K562 (cell line): Measurements from ENCODE around the gene TADA2A. TPM values are rescaled to one million over a fixed set of nuclear protein-coding genes. Genes with fewer than 3 reads are reported as not detected.

Experiments used
- ATAC-seq: fragments of 200-7000 bp; cut with Tn5 transposase; 3 replicates; pipeline ENCODE4 v1.9.1; 2020; ENCODE audit warnings: moderate library complexity
- BruUV-seq: library from RNA; stranded (reverse); fragments of 400-500 nt; replicated peaks from 2 replicates; lab custom pipeline; 2021; lab: Mats Ljungman, UMichigan
- CTCF ChIA-PET: fragments of 300-600 bp; formaldehyde crosslinking; extraction: SDS; loops from one replicate; lab custom pipeline; 2021; ENCODE audit warnings: low intra/inter-chr PET ratio; lab: Yijun Ruan, JAX
- POLR2A ChIA-PET: fragments of 300-600, 350-650 bp; sonication (Branson Sonifier 250); formaldehyde crosslinking; extraction: SDS; loops from one replicate; lab custom pipeline; 2021; ENCODE audit warnings: antibody characterized with exemption, inconsistent platforms; lab: Yijun Ruan, JAX
- DNase-seq, 4 experiments: peaks; one replicate each; pipeline versions ENCODE4 v3.0.0 to v3.0.0-alpha.2; 2011 to 2018; ENCODE audit warnings: low spot score in 3 of 4, mixed read lengths in 3 of 4; ENCODE audit errors: extremely low read depth in 1 of 4
- FAIRE-seq: peaks from 2 replicates; lab custom pipeline; 2011; peaks lifted over from hg19 to GRCh38; lab: Jason Lieb, UNC
- H2AFZ ChIP-seq: 2 replicates; pipeline ENCODE4 v1.6.0; 2011; ENCODE audit warnings: low read depth, low read length, control low read depth, inconsistent platforms
- H3K27ac ChIP-seq: fragments of 200-600 bp; 3 replicates; pipeline ENCODE4 v1.8.0; 2011; ENCODE audit warnings: low read depth, mild to moderate bottlenecking, control low read depth, inconsistent platforms, low read length, moderate library complexity, mixed read lengths; ENCODE audit errors: extremely low read depth
- H3K27me3 ChIP-seq, 2 experiments: fragments of 300-600 bp in 1 of 2; 2 replicates in 1 of 2; 3 replicates in 1 of 2; pipeline versions ENCODE4 v1.6.0 to v1.8.0; 2011; ENCODE audit warnings: inconsistent platforms in 2 of 2, low read length in 2 of 2, mild to moderate bottlenecking in 1 of 2, mixed read lengths in 1 of 2, moderate library complexity in 1 of 2; ENCODE audit not compliant: control insufficient read depth in 2 of 2, insufficient read depth in 2 of 2
- H3K36me3 ChIP-seq: fragments of 300-600 bp; 3 replicates; pipeline ENCODE4 v1.8.0; 2011; ENCODE audit warnings: mild to moderate bottlenecking, low read length, inconsistent platforms; ENCODE audit not compliant: control insufficient read depth, insufficient read depth
- H3K4me1 ChIP-seq, 2 experiments: fragments of 200-600 bp in 1 of 2; replicated peaks in 1 of 2; 2 replicates in 1 of 2; 3 replicates in 1 of 2; pipeline versions ENCODE4 v1.5.1 to v1.8.0; 2011; ENCODE audit warnings: inconsistent platforms in 2 of 2, low read length in 2 of 2, mild to moderate bottlenecking in 1 of 2, mixed read lengths in 1 of 2, moderate library complexity in 1 of 2; ENCODE audit not compliant: control insufficient read depth in 2 of 2, insufficient read depth in 2 of 2
- H3K4me2 ChIP-seq: 2 replicates; pipeline ENCODE4 v1.6.1; 2011; ENCODE audit warnings: low read length, control low read depth, inconsistent platforms, mixed read lengths; ENCODE audit not compliant: insufficient read depth
- H3K4me3 ChIP-seq: fragments of 200-600 bp; sonication (generic), shearing (Covaris generic); 2 replicates; pipeline ENCODE4 v1.5.1; 2016; ENCODE audit warnings: control low read depth, inconsistent platforms
- H3K79me2 ChIP-seq: fragments of 200-600 bp; 3 replicates; pipeline ENCODE4 v1.8.0; 2011; ENCODE audit warnings: low read length, inconsistent platforms; ENCODE audit not compliant: control insufficient read depth, insufficient read depth
- H3K9ac ChIP-seq, 2 experiments: 2 replicates each; pipeline versions ENCODE4 v1.6.0 to v1.6.1; 2011; ENCODE audit warnings: low read depth in 2 of 2, low read length in 2 of 2, control low read depth in 1 of 2, inconsistent platforms in 1 of 2, mild to moderate bottlenecking in 1 of 2, mixed read lengths in 1 of 2; ENCODE audit not compliant: insufficient read depth in 1 of 2
- H3K9me1 ChIP-seq: one replicate; pipeline ENCODE4 v1.6.0; 2011; ENCODE audit warnings: inconsistent platforms, mild to moderate bottlenecking, low read length, moderate library complexity; ENCODE audit not compliant: control insufficient read depth, insufficient read depth
- H3K9me3 ChIP-seq: replicated peaks from 2 replicates; pipeline ENCODE4 v1.5.1; 2011; ENCODE audit warnings: low read depth, low read length, inconsistent platforms; ENCODE audit not compliant: control insufficient read depth, insufficient read depth
- H4K20me1 ChIP-seq: replicated peaks from 2 replicates; pipeline ENCODE4 v1.6.1; 2011; ENCODE audit warnings: low read length, inconsistent platforms, mixed read lengths; ENCODE audit not compliant: control insufficient read depth, insufficient read depth
- FOXO4 ChIP-seq: fragments of 450-650 bp; formaldehyde crosslinking; IDR thresholded peaks from 2 replicates; pipeline ENCODE4 v1.4.0; 2020; ENCODE audit warnings: mild to moderate bottlenecking, moderate library complexity
- NBN ChIP-seq: fragments of 450-650 bp; IDR thresholded peaks from 2 replicates; pipeline ENCODE4 v1.6.1; 2016; ENCODE audit warnings: low read depth, mild to moderate bottlenecking
- SNRNP70 ChIP-seq: fragments of 200-400 bp; formaldehyde crosslinking; optimal IDR thresholded peaks from 2 replicates; pipeline ENCODE3; 2017; ENCODE audit warnings: low read depth, low read length
- ZFP36 ChIP-seq: fragments of 150-350 bp; IDR thresholded peaks from 2 replicates; pipeline ENCODE4 v1.6.1; 2018; ENCODE audit warnings: low read length, low read depth; ENCODE audit not compliant: partially characterized antibody
- WGBS: fragments of 100-300 bp; shearing (Covaris generic); methylation state at CpG from one replicate; pipeline ENCODE4 v1.1.6; 2016; ENCODE audit warnings: low coverage, mixed read lengths; ENCODE audit not compliant: insufficient coverage; ENCODE audit errors: missing lambda C conversion rate; 5-methylcytosine and 5-hydroxymethylcytosine counted together
- in situ Hi-C: fragments of 300-500 bp; cut with MboI; formaldehyde crosslinking; loops from 4 replicates; pipeline ENCODE4 v1.15.0; 2018; ENCODE audit warnings: inconsistent platforms, mixed read lengths
- intact Hi-C: fragments of 100-400 bp; cut with micrococcal nuclease; formaldehyde crosslinking; loops from 2 replicates; pipeline ENCODE4 v1.14.2; 2022
- polyA plus RNA-seq, 8 experiments: library from polyadenylated mRNA; depleted of rRNA in 4 of 8; stranded (reverse) in 5 of 8; unstranded in 3 of 8; fragments of >200 nt; fragmentation: Nextera tagmentation in 2 of 8; fragmentation: Illumina TruSeq in 1 of 8; extraction: Ambion mirVana in 2 of 8; extraction: Trizol in 1 of 8; gene quantifications; 2 replicates each; pipeline versions ENCODE4 v1.2.1 to v1.2.3, GENCODE V29; 2011 to 2014; ENCODE audit warnings: inconsistent platforms in 1 of 8, missing spikeins in 1 of 8
- total RNA-seq, 7 experiments: library from RNA; depleted of rRNA in 6 of 7; stranded (reverse); fragments of >200 nt in 6 of 7; fragmentation: Illumina TruSeq in 2 of 7; extraction: Trizol in 2 of 7; gene quantifications; 2 replicates each; pipeline versions ENCODE4 v1.2.1 to v1.2.3, GENCODE V29; 2011 to 2021; ENCODE audit warnings: low replicate concordance in 1 of 7

TADA2A gene
- total and polyA plus RNA-seq, 9 of the 15 experiments (the other 6 are each of a cell fraction or from before 2014, with no cell fraction given) = 13.8 to 37.7 (median 25.0) TPM

- Histone ChIP-seq H3K79me2 (no peaks in the 10 kb centered on the region), H3K4me3 (no peak overlapping the region), H4K20me1 (no peaks in the 10 kb centered on the region), H3K4me2 (no peak overlapping the region), H2AFZ (no peak overlapping the region), H3K27ac (no peak overlapping the region), H3K27me3 (no peaks in the 10 kb centered on the region), H3K9me1 (no peaks in the 10 kb centered on the region), H3K4me1 (no peaks in the 10 kb centered on the region; a peak in 1 of 5 replicates), H3K9me3 (no peaks in the 10 kb centered on the region), H3K9ac (no peak overlapping the region), H3K36me3 (no peaks in the 10 kb centered on the region)
- no TSS peak for BruUV-seq
- 38% methylated on average over 3 of the region's 3 CpGs for WGBS
- FAIRE-seq (no peak), DNase-seq (no peak), ATAC-seq (no peak)
- intact Hi-C loops = no loop called here
- ChIA-PET CTCF (no interaction called here), POLR2A (no interaction called here)
- in situ Hi-C loops = no loop called here
- TF ChIP-seq NBN (no peak), FOXO4 (CRISPR knock-in tag) (no peak), SNRNP70 (no peak), ZFP36 (no peak)
These were observed 22.0 kb upstream of the TADA2A start for GRCh38 chr17:37384560-37385149.
